H9 (cell line): ENCODE data around the gene TMEM132D. TPM values are rescaled to one million over a fixed set of nuclear protein-coding genes. Genes with fewer than 3 reads are reported as not detected.

ENCODE experiments used
- DNase-seq: peaks from one replicate; pipeline ENCODE4 v3.0.0-alpha.2; 2017
- H2AFZ ChIP-seq: one replicate; pipeline ENCODE4 v1.6.1; 2013; ENCODE audit warnings: mild to moderate bottlenecking, low read length, control low read depth, moderate library complexity
- H2AK5ac ChIP-seq: 2 replicates; pipeline ENCODE4 v1.6.1; 2013; ENCODE audit warnings: low read length, control low read depth, mixed read lengths; ENCODE audit not compliant: insufficient read length
- H2BK120ac ChIP-seq: one replicate; pipeline ENCODE4 v1.6.1; 2013; ENCODE audit warnings: low read depth, mild to moderate bottlenecking, low read length, control low read depth, inconsistent platforms; ENCODE audit not compliant: poor library complexity, severe bottlenecking
- H2BK12ac ChIP-seq: 2 replicates; pipeline ENCODE4 v1.6.1; 2013; ENCODE audit warnings: low read length, control low read depth, mixed read lengths, low read depth; ENCODE audit not compliant: insufficient read length
- H2BK15ac ChIP-seq: 2 replicates; pipeline ENCODE4 v1.6.1; 2013; ENCODE audit warnings: low read depth, low read length, control low read depth
- H2BK20ac ChIP-seq: one replicate; pipeline ENCODE4 v1.6.1; 2013; ENCODE audit warnings: low read depth, mild to moderate bottlenecking, low read length, control low read depth, inconsistent platforms; ENCODE audit not compliant: poor library complexity, severe bottlenecking
- H2BK5ac ChIP-seq: 2 replicates; pipeline ENCODE4 v1.6.1; 2013; ENCODE audit warnings: low read length, control low read depth, mixed read lengths; ENCODE audit not compliant: insufficient read length
- H3K14ac ChIP-seq: 2 replicates; pipeline ENCODE4 v1.6.1; 2013; ENCODE audit warnings: low read length, control low read depth; ENCODE audit not compliant: insufficient read depth
- H3K18ac ChIP-seq: 2 replicates; pipeline ENCODE4 v1.6.1; 2013; ENCODE audit warnings: low read depth, mild to moderate bottlenecking, mixed read lengths, low read length, control low read depth; ENCODE audit not compliant: insufficient read length
- H3K23ac ChIP-seq: 2 replicates; pipeline ENCODE4 v1.6.1; 2013; ENCODE audit warnings: low read length, control low read depth, mixed read lengths, low read depth; ENCODE audit not compliant: insufficient read length
- H3K23me2 ChIP-seq: 2 replicates; pipeline ENCODE4 v1.6.1; 2013; ENCODE audit warnings: low read depth, mild to moderate bottlenecking, mixed read lengths, low read length, control low read depth; ENCODE audit not compliant: insufficient read length, poor library complexity, severe bottlenecking
- H3K27ac ChIP-seq: 2 replicates; pipeline ENCODE4 v1.5.1; 2013; ENCODE audit warnings: low read length, control low read depth, mixed read lengths, low read depth; ENCODE audit not compliant: insufficient read length
- H3K27me3 ChIP-seq: 2 replicates; pipeline ENCODE4 v1.6.1; 2013; ENCODE audit warnings: low read length, control low read depth, inconsistent platforms; ENCODE audit not compliant: insufficient read depth
- H3K4ac ChIP-seq: 2 replicates; pipeline ENCODE4 v1.6.1; 2013; ENCODE audit warnings: low read depth, mild to moderate bottlenecking, control low read depth, inconsistent platforms, low read length, moderate library complexity
- H3K4me1 ChIP-seq: 2 replicates; pipeline ENCODE4 v1.6.1; 2013; ENCODE audit warnings: low read length, control low read depth, inconsistent platforms; ENCODE audit not compliant: insufficient read depth
- H3K4me2 ChIP-seq: 2 replicates; pipeline ENCODE4 v1.6.1; 2013; ENCODE audit warnings: low read length, control low read depth, mixed read lengths; ENCODE audit not compliant: insufficient read length, insufficient read depth
- H3K56ac ChIP-seq: 2 replicates; pipeline ENCODE4 v1.6.1; 2013; ENCODE audit warnings: low read depth, mild to moderate bottlenecking, mixed read lengths, low read length, control low read depth; ENCODE audit not compliant: insufficient read length
- H3K79me1 ChIP-seq: 2 replicates; pipeline ENCODE4 v1.6.1; 2013; ENCODE audit warnings: low read depth, mild to moderate bottlenecking, moderate library complexity, low read length, control low read depth, inconsistent platforms; ENCODE audit not compliant: insufficient read depth, poor library complexity, severe bottlenecking
- H3K79me2 ChIP-seq: 2 replicates; pipeline ENCODE4 v1.6.1; 2013; ENCODE audit warnings: low read length, control low read depth, inconsistent platforms; ENCODE audit not compliant: insufficient read depth
- H3K9ac ChIP-seq: 2 replicates; pipeline ENCODE4 v1.6.1; 2013; ENCODE audit warnings: low read length, control low read depth, mixed read lengths; ENCODE audit not compliant: insufficient read length; ENCODE audit errors: extremely low read depth
- H3K9me3 ChIP-seq: one replicate; pipeline ENCODE4 v1.6.1; 2013; ENCODE audit warnings: low read depth, low read length, inconsistent platforms; ENCODE audit not compliant: control insufficient read depth
- H3T11ph ChIP-seq: one replicate; pipeline ENCODE4 v1.6.1; 2013; ENCODE audit warnings: mild to moderate bottlenecking, low read length, control low read depth, inconsistent platforms
- H4K20me1 ChIP-seq: one replicate; pipeline ENCODE4 v1.6.1; 2013; ENCODE audit not compliant: control insufficient read depth, insufficient read length, insufficient read depth
- H4K5ac ChIP-seq: 2 replicates; pipeline ENCODE4 v1.6.1; 2013; ENCODE audit warnings: low read depth, mild to moderate bottlenecking, mixed read lengths, low read length, control low read depth; ENCODE audit not compliant: insufficient read length
- H4K8ac ChIP-seq: replicated peaks from 2 replicates; pipeline ENCODE4 v1.6.1; 2013; ENCODE audit warnings: low read length, control low read depth, mixed read lengths, low read depth; ENCODE audit not compliant: insufficient read length
- H4K91ac ChIP-seq: 2 replicates; pipeline ENCODE4 v1.6.1; 2013; ENCODE audit warnings: low read depth, mild to moderate bottlenecking, moderate library complexity, mixed read lengths, low read length, control low read depth; ENCODE audit not compliant: insufficient read length
- H3K27ac Mint-ChIP-seq, 3 experiments: 2 replicates in 2 of 3; 3 replicates in 1 of 3; pipeline ENCODE4 v1.8.0; 2020 to 2021; ENCODE audit warnings: mixed read lengths in 3 of 3, mild to moderate bottlenecking in 1 of 3, moderate library complexity in 1 of 3
- H3K27me3 Mint-ChIP-seq: 2 replicates; pipeline ENCODE4 v1.8.0; 2021; ENCODE audit warnings: low read depth, mild to moderate bottlenecking, moderate library complexity, mixed read lengths
- H3K36me3 Mint-ChIP-seq, 3 experiments: 2 replicates in 2 of 3; 3 replicates in 1 of 3; pipeline ENCODE4 v1.8.0; 2020 to 2021; ENCODE audit warnings: low read depth in 3 of 3, mixed read lengths in 3 of 3; ENCODE audit not compliant: insufficient read depth in 1 of 3
- H3K4me1 Mint-ChIP-seq, 2 experiments: 2 replicates each; pipeline ENCODE4 v1.8.0; 2020; ENCODE audit warnings: mixed read lengths in 2 of 2
- H3K4me3 Mint-ChIP-seq, 2 experiments: 2 replicates in 1 of 2; 3 replicates in 1 of 2; pipeline ENCODE4 v1.8.0; 2020 to 2021; ENCODE audit warnings: mild to moderate bottlenecking in 2 of 2, mixed read lengths in 2 of 2, moderate library complexity in 1 of 2
- H3K9me3 Mint-ChIP-seq, 2 experiments: 2 replicates in 1 of 2; 3 replicates in 1 of 2; pipeline ENCODE4 v1.8.0; 2020; ENCODE audit warnings: mild to moderate bottlenecking in 2 of 2, mixed read lengths in 2 of 2, moderate library complexity in 1 of 2
- WGBS: extraction: QIAGEN DNeasy Blood & Tissue Kit; methylation state at CpG from one replicate; pipeline ENCODE4 v1.1.7; 2013; ENCODE audit warnings: missing lambda C conversion rate, low lambda C conversion rate, mixed read lengths; ENCODE audit not compliant: insufficient read length; ENCODE audit errors: extremely low coverage; 5-methylcytosine and 5-hydroxymethylcytosine counted together
- total RNA-seq: library from RNA; stranded (reverse); gene quantifications from 2 replicates; pipeline ENCODE4 v1.2.1, GENCODE V29; 2021
- TF ChIP-seq, protein P1 (sequence below): fragments of 200-600 bp; sonication (generic); conservative IDR thresholded peaks from 3 replicates; pipeline ENCODE4 v1.8.0; 2021; ENCODE audit warnings: antibody characterized with exemption, mild to moderate bottlenecking

Gene TMEM132D
- total RNA-seq, 1 experiment from 2014 or later: 6.1 TPM

- Histone ChIP-seq H2BK5ac (no peak overlapping the region), H2BK12ac (no peak overlapping the region), H4K91ac (no peak overlapping the region), H2BK15ac (no peak overlapping the region), H3K4me1 (no peaks in the 10 kb centered on the region), H3T11ph (no peak overlapping the region), H3K27me3 (no peaks in the 10 kb centered on the region), H3K23me2 (no peaks in the 10 kb centered on the region), H3K9me3 (no peaks in the 10 kb centered on the region), H3K14ac (no peak overlapping the region), H3K4me2 (no peak overlapping the region), H3K27ac (no peak overlapping the region), H2BK20ac (no peak overlapping the region), H4K5ac (no peak overlapping the region), H3K9ac (no peak overlapping the region), H4K8ac (no peak overlapping the region), H2BK120ac (no peak overlapping the region), H2AK5ac (no peak overlapping the region), H3K18ac (no peak overlapping the region), H3K4ac (no peak overlapping the region), H4K20me1 (no peaks in the 10 kb centered on the region), H3K23ac (no peak overlapping the region), H3K79me1 (no peaks in the 10 kb centered on the region), H3K56ac (no peak overlapping the region), H3K79me2 (no peaks in the 10 kb centered on the region), H2AFZ (no peak overlapping the region)
- DNase-seq: no peak
- H3K36me3 Mint-ChIP-seq: peaks cover 0 to 5% (median 0%) of the 10 kb centered on the region in 3 experiments; a peak in 4 of 7 replicates
- no peak overlapping the region for H3K4me3 Mint-ChIP-seq
- no peaks in the 10 kb centered on the region for H3K9me3 Mint-ChIP-seq
- TF ChIP-seq, protein P1, sequence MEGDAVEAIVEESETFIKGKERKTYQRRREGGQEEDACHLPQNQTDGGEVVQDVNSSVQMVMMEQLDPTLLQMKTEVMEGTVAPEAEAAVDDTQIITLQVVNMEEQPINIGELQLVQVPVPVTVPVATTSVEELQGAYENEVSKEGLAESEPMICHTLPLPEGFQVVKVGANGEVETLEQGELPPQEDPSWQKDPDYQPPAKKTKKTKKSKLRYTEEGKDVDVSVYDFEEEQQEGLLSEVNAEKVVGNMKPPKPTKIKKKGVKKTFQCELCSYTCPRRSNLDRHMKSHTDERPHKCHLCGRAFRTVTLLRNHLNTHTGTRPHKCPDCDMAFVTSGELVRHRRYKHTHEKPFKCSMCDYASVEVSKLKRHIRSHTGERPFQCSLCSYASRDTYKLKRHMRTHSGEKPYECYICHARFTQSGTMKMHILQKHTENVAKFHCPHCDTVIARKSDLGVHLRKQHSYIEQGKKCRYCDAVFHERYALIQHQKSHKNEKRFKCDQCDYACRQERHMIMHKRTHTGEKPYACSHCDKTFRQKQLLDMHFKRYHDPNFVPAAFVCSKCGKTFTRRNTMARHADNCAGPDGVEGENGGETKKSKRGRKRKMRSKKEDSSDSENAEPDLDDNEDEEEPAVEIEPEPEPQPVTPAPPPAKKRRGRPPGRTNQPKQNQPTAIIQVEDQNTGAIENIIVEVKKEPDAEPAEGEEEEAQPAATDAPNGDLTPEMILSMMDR: no peak
- H3K27ac Mint-ChIP-seq: no peak overlapping the region
- WGBS: no CpG with 5 or more reads among the region's 6 CpGs
- H3K27me3 Mint-ChIP-seq: no peaks in the 10 kb centered on the region; the same call in 1 of the 2 replicates
- H3K4me1 Mint-ChIP-seq: peaks cover 6 to 14% of the 10 kb centered on the region in 2 experiments
These were observed 829.4 kb downstream of the TMEM132D start for GRCh38 chr12:129074379-129074778.
